ENCODE results near the gene MAP4K3. TPM values are rescaled to one million over a fixed set of nuclear protein-coding genes. Genes with fewer than 3 reads are reported as not detected.
A peak's percentile ranks its signal among the peaks of the same experiment; 100 is the strongest.

The MAP4K3 gene
- total and polyA plus RNA-seq, 8 donors = 8.2 to 23.1 (median 16.3) TPM

DNA sequence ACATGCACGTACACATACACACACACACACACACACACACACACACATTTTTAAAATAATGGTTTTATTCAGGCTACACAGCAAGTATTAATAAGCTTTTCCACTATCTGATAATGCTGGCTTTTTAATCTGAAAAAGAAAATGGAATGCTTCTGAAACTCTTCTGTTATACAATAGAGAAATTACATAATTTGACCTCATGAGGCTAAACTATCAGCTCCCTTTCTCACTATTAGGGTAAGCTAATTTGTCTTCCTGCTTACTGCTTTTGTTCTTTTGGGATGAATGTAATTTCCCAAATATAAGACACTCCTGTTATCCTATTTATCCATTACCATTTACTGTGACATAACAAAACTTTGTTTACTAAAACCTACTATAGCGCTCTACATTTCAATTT lies 41.8 kb downstream of the MAP4K3 start:
- Histone ChIP-seq H3K27me3 (no peaks in the 10 kb centered on the region), H3K9me3 (no peaks in the 10 kb centered on the region), H3K4me3 (no peak overlapping the region), H3K27ac (no peak overlapping the region), H3K4me1 (peaks cover 17 to 27% (median 24%) of the 10 kb centered on the region in 3 donors), H3K36me3 (no peaks in the 10 kb centered on the region)
- no peak for ATAC-seq
- TF ChIP-seq, protein P1, sequence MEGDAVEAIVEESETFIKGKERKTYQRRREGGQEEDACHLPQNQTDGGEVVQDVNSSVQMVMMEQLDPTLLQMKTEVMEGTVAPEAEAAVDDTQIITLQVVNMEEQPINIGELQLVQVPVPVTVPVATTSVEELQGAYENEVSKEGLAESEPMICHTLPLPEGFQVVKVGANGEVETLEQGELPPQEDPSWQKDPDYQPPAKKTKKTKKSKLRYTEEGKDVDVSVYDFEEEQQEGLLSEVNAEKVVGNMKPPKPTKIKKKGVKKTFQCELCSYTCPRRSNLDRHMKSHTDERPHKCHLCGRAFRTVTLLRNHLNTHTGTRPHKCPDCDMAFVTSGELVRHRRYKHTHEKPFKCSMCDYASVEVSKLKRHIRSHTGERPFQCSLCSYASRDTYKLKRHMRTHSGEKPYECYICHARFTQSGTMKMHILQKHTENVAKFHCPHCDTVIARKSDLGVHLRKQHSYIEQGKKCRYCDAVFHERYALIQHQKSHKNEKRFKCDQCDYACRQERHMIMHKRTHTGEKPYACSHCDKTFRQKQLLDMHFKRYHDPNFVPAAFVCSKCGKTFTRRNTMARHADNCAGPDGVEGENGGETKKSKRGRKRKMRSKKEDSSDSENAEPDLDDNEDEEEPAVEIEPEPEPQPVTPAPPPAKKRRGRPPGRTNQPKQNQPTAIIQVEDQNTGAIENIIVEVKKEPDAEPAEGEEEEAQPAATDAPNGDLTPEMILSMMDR (IDR thresholded peaks at IDR 0.05) = no peak
- intact Hi-C loops (cut with DNase I) = no loop called here
- 88 to 92% methylated on average over 2 of the region's 2 CpGs for WGBS, 2 donors
- no peak for DNase-seq
- FAIRE-seq = no peak

DNA sequence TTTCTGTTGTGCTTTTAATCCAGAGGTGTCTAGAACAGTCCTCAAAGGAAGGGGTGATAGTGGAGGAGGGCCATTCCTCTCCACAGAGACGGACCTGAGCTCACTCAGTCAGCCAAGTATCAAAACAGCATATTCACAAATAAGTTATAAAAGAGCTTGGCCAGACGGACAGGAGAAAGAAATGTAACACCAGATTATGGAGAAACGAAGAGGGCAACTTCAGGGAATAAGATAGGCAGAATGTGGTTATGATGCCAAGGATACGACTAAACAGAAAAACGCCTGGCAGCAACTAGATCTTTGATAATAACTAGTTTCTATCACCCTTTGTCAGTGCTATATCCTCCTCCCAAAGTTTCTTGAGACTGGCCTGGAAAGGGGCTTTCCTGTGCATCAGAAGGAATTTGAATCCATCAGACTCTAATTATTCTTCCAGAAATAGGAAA lies 42.5 kb downstream of the MAP4K3 start:
- TF ChIP-seq, protein P1 (IDR thresholded peaks at IDR 0.05) = no peak
- FAIRE-seq (peak; percentile 20), DNase-seq (no peak), ATAC-seq (peak in 2 of 4 donors; percentile 28 to 30)
- WGBS, 2 donors = 42 to 43% methylated on average over 5 of the region's 5 CpGs
- Histone ChIP-seq H3K36me3 (no peaks in the 10 kb centered on the region), H3K4me1 (peaks cover 10 to 23% (median 22%) of the 10 kb centered on the region in 3 donors), H3K27me3 (no peaks in the 10 kb centered on the region), H3K4me3 (no peak overlapping the region), H3K27ac (no peak overlapping the region), H3K9me3 (no peaks in the 10 kb centered on the region)
- intact Hi-C loops (cut with DNase I) = no loop called here

DNA sequence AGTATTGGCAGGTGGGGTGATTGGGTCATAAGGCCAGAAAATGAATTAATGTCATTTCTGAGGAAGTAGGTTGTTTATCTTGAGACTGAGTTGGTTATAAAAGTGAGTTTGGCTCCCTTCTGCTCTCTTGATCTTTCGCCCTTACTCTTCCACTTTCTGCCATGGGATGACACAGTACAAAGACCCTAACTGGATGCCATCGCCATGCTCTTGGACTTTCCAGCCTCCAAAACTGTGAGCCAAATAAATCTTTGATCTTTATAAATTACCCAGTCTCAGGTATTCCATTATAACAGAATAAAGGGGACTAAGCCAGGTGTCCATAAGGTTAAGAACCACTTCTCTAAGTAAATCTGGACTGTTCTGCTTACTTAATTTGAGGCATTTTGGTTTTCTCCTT lies 44.4 kb downstream of the MAP4K3 start:
- WGBS, 2 donors = 63 to 68% methylated on average over 2 of the region's 2 CpGs
- ATAC-seq (no peak), FAIRE-seq (no peak), DNase-seq (no peak)
- Histone ChIP-seq H3K9me3 (no peaks in the 10 kb centered on the region), H3K4me1 (peaks cover 16 to 24% (median 21%) of the 10 kb centered on the region in 3 donors), H3K4me3 (no peak overlapping the region), H3K27me3 (no peaks in the 10 kb centered on the region), H3K27ac (no peak overlapping the region), H3K36me3 (no peaks in the 10 kb centered on the region)
- TF ChIP-seq, protein P1 (IDR thresholded peaks at IDR 0.05) = no peak
- intact Hi-C loops (cut with DNase I) = no loop called here

DNA sequence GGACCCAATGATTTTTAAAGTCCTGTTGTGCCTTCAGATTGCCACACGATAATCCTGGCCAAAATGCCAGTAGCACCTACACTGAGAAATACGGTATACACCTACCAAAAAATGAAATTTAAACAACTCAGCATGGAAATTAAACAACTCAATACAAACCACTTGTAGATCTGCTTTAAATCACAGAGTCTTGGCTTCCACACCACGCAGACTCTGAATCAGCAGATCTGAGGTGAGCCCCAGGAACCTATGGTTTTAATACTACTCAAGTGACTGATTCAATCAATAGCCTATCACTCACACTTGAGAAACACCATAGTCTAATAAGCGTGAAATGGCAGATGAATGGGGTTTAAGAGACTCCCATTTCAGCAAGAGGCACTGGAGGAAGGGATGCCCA lies 46.9 kb downstream of the MAP4K3 start:
- FAIRE-seq (no peak), ATAC-seq (no peak), DNase-seq (no peak)
- intact Hi-C loops (cut with DNase I) = no loop called here
- 73 to 78% methylated on average over 4 of the region's 4 CpGs for WGBS, 2 donors
- Histone ChIP-seq H3K36me3 (no peaks in the 10 kb centered on the region), H3K27ac (no peak overlapping the region), H3K4me3 (no peak overlapping the region), H3K9me3 (no peaks in the 10 kb centered on the region), H3K27me3 (no peaks in the 10 kb centered on the region), H3K4me1 (peaks cover 21 to 32% (median 22%) of the 10 kb centered on the region in 3 donors)
- TF ChIP-seq, protein P1 (IDR thresholded peaks at IDR 0.05) = no peak

DNA sequence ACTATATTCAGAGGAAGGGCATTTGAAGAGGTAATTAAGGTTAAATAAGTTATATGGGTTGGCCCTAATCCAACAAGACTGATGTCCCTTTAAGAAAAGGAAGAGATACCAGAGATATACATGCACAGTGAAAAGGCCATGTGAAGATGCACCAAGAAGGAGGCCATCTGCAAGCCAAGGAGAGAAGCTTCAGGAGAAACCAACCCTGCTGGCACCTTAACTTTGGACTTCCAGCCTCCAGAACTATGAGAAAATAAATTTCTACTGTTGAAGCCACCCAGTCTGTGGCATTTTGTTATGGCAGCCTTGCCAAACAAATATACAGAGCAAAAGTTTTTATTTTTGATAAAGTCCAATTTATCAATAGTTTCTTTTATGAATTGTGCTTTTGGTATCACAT lies 51.0 kb downstream of the MAP4K3 start:
- no peaks in the 10 kb centered on the region for H3K9me3 ChIP-seq
- ATAC-seq = no peak
- FAIRE-seq = no peak
- H3K4me3 ChIP-seq = no peak overlapping the region
- no peaks in the 10 kb centered on the region for H3K27me3 ChIP-seq
- H3K36me3 ChIP-seq = no peaks in the 10 kb centered on the region
- intact Hi-C loops (cut with DNase I) = no loop called here
- H3K4me1 ChIP-seq = peaks cover 9 to 27% (median 22%) of the 10 kb centered on the region in 3 donors
- no peak for DNase-seq
- TF ChIP-seq, protein P1 (IDR thresholded peaks at IDR 0.05) = no peak
- H3K27ac ChIP-seq = no peak overlapping the region

All from pancreas (tissue), 10 donors.